ENCODE results near the gene XRCC5. TPM values are rescaled to one million over a fixed set of nuclear protein-coding genes. Genes with fewer than 3 reads are reported as not detected.

The XRCC5 gene
- total RNA-seq, 4 donors from 2014 or later: 113 to 149 (median 137) TPM

DNA sequence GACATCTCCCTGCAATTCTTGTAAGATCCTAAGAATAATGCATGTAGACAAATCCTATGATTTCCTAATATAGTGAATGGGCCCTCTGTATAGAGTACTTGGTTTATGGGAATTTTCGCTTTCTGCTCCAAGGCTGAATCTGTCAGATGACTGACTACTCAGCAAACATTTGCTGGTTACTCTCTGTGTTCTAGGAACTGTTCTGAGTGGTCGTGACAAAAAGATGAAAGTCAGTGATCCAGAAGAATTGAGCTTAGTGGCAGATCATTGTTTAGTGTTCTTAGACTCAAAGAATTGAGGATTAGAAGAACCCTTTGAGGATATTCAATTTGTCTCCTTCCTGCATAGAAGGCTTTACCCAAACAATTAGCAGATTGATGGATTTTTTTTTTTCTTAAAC, 10.0 kb downstream of the XRCC5 start:
- TF ChIP-seq EP300 (IDR thresholded peaks at IDR 0.05) (no peak), POLR2A (IDR thresholded peaks at IDR 0.05; ENCODE audit: low read depth) (no peak), POLR2AphosphoS5 (IDR thresholded peaks at IDR 0.05) (no peak), CTCF (IDR thresholded peaks at IDR 0.05) (no peak)
- H3K36me3 ChIP-seq: peaks cover 44 to 82% (median 68%) of the 10 kb centered on the region in 4 donors
- H3K9me3 ChIP-seq: no peaks in the 10 kb centered on the region
- peaks cover 15 to 47% (median 37%) of the 10 kb centered on the region in 4 donors for H3K4me1 ChIP-seq
- no peak for DNase-seq (ENCODE audit: extremely low spot score)
- H3K4me3 ChIP-seq: no peak overlapping the region
- 75% methylated on average over 2 of the region's 2 CpGs for WGBS
- H3K27ac ChIP-seq (replicated peaks in 1 of 4): no peak overlapping the region
- intact Hi-C loops (cut with DNase I): no loop called here
- H3K27me3 ChIP-seq: no peaks in the 10 kb centered on the region

- WGBS: 69% methylated on average over 3 of the region's 3 CpGs
- H3K4me1 ChIP-seq: peaks cover 12 to 42% (median 32%) of the 10 kb centered on the region in 4 donors
These were observed 10.8 kb downstream of the XRCC5 start for GRCh38 chr2:216119986-216120385.

GRCh38 chr2:216121255-216121654, 12.1 kb downstream of the XRCC5 start:
- Histone ChIP-seq H3K9me3 (no peaks in the 10 kb centered on the region), H3K27me3 (no peaks in the 10 kb centered on the region), H3K4me1 (peaks cover 3 to 30% (median 23%) of the 10 kb centered on the region in 4 donors), H3K27ac (replicated peaks in 1 of 4) (no peak overlapping the region), H3K4me3 (no peak overlapping the region), H3K36me3 (peaks cover 65 to 100% (median 85%) of the 10 kb centered on the region in 4 donors)
- no peak for DNase-seq (ENCODE audit: extremely low spot score)
- TF ChIP-seq CTCF (IDR thresholded peaks at IDR 0.05) (no peak), POLR2AphosphoS5 (IDR thresholded peaks at IDR 0.05) (no peak), POLR2A (IDR thresholded peaks at IDR 0.05; ENCODE audit: low read depth) (no peak), EP300 (IDR thresholded peaks at IDR 0.05) (no peak)
- intact Hi-C loops (cut with DNase I): no loop called here
- 95% methylated on average over 3 of the region's 3 CpGs for WGBS

More at GRCh38 chr2:216119986-216120385, 10.8 kb downstream of the XRCC5 start:
- Histone ChIP-seq H3K4me3 (no peak overlapping the region), H3K27ac (replicated peaks in 1 of 4) (no peak overlapping the region), H3K27me3 (no peaks in the 10 kb centered on the region), H3K36me3 (peaks cover 53 to 87% (median 74%) of the 10 kb centered on the region in 4 donors), H3K9me3 (no peaks in the 10 kb centered on the region)
- no peak for DNase-seq (ENCODE audit: extremely low spot score)
- TF ChIP-seq POLR2A (IDR thresholded peaks at IDR 0.05; ENCODE audit: low read depth) (no peak), POLR2AphosphoS5 (IDR thresholded peaks at IDR 0.05) (no peak), EP300 (IDR thresholded peaks at IDR 0.05) (no peak), CTCF (IDR thresholded peaks at IDR 0.05) (no peak)
- intact Hi-C loops (cut with DNase I): no loop called here

GRCh38 chr2:216126943-216127342, 17.8 kb downstream of the XRCC5 start:
- no peaks in the 10 kb centered on the region for H3K9me3 ChIP-seq
- H3K4me3 ChIP-seq: no peak overlapping the region
- no peak overlapping the region for H3K27ac ChIP-seq (replicated peaks in 1 of 4)
- peaks cover 52 to 100% (median 91%) of the 10 kb centered on the region in 4 donors for H3K36me3 ChIP-seq
- 95% methylated on average over 5 of the region's 5 CpGs for WGBS
- H3K4me1 ChIP-seq: peaks cover 0 to 22% (median 8%) of the 10 kb centered on the region in 4 donors
- intact Hi-C loops (cut with DNase I): no loop called here
- TF ChIP-seq POLR2A (IDR thresholded peaks at IDR 0.05; ENCODE audit: low read depth) (no peak), POLR2AphosphoS5 (IDR thresholded peaks at IDR 0.05) (no peak), EP300 (IDR thresholded peaks at IDR 0.05) (no peak), CTCF (IDR thresholded peaks at IDR 0.05) (no peak)
- no peak for DNase-seq (ENCODE audit: extremely low spot score)
- no peaks in the 10 kb centered on the region for H3K27me3 ChIP-seq
